ENCODE data around the gene CTNND2.
"Not testable (repeated sequence)": the region's sequence is repeated elsewhere in the genome, so short reads cannot be mapped to it uniquely, and the experiment has no call there.

The CTNND2 gene

DNA sequence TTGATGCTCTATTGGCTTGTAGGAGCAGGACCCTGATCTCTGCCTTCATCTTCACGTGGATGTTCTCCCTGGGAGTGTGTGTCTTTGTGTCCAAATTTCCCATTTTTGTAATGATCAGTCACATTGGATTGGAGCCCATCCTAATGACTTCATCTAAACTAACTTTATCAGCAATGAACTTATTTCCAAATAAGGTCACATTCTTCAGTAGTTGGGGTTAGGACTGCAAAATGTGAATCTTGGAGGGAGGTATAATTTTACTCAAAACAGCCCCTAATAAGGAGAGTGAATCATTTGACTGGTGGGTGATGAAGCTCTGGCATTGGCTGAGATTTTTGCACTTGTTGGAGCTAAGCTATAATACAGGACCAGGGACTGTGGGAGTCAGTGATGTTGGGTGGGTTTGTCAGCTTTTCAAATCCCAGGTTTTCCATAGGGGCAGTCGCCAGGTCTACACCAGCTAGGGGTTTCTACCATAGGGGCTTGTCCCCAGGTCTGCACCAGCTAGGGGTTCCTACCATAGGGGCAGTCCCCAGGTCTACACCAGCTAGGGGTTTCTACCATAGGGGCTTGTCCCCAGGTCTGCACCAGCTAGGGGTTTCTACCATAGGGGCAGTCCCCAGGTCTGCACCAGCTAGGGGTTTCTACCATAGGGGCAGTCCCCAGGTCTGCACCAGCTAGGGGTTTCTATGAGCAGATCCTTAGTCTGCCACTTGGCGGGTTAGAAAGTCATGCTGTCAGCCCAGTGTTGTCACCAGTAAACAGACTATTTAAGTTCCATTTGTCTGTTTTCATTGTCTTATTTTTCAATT, 760.6 kb downstream of the CTNND2 start:
- DNase-seq, result no peak

DNA sequence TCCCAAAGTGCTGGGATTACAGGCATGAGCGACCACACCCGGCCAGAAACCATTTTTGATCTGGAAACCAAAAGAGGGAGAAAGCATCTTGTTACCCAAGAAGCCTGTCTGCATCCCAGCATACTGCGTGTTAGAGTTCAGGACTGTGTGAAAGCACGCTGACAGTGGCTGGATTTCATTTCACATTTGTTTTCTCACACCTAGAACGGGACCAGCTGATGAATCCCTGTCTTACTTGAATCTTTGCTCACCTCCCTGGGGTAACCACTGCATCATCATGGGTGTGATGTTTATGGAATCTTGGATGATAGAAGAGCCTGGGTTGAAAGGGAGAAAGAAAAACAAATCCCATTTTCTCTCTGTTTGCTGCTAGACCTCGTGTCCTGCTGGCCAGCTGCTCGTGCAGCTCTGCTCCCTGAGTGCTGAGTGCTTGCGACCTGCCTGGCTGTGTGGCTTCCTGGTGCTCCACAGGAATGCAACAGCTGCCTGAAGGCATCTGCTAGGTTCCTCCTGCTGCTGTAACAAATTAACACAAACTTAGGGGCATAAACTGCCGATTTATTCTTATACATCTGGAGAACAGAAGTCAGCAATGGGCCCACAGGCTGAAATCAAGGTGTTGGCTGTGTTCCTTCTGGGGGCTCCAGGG, 764.9 kb downstream of the CTNND2 start:
- DNase-seq, result no peak

DNA sequence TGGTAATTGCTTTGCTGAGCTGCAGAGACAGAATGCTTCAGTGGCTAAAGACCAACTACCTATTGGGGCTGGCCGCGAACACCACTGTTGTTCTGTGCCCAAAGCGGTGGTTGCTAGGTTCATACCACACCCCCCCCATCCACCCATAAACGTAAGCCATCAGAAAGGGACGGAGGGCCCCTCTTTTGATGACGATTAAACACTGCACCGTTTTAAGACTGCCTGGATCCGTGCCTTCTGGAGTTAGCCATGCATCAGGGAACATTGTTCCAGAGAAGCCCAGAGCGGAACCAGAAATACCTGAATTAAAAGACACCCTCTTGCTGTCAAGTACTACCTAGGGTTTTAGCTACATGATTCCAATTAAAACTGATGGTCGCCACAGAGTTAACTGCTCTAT, 774.1 kb downstream of the CTNND2 start:
- DNase-seq, result no peak

DNA sequence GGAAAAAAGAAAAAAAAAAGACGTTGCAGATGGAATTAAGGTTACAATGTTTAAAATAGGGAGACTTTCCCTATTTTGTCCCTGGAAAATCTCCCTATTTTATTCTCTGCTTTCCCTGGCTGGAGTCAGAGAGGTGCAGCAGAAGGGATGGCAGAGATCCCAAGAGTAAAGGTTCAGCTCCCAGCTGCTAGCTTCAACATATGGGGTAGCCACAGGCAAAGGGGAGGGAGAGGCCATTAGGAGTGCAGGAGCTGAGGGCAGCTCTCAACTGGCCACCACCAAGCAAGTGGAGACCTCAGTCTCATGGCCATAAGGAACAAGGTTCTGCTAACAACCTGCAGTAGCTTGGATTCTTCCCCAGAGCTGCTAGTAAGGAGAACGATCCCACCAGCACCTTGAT, 776.2 kb downstream of the CTNND2 start:
- no peak for DNase-seq

DNA sequence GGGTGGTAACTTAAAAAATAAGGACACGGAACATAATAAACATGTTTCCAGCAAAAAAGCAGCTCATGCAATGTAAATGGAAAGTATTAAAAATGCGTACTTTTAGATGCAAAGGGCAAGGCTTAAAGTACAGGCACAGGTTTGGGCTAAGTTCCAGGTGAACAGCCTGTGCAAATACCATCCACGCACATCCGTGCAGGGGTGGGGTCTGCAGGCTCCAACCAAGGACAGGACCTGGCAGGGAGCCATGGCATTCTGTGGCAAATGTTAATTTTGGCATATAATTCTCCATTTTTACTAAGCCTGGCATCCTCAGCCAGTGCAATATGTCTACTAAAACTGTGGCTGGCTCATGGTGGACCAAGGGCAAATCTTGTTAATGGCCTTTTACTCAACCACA, 777.4 kb downstream of the CTNND2 start:
- DNase-seq, result no peak

DNA sequence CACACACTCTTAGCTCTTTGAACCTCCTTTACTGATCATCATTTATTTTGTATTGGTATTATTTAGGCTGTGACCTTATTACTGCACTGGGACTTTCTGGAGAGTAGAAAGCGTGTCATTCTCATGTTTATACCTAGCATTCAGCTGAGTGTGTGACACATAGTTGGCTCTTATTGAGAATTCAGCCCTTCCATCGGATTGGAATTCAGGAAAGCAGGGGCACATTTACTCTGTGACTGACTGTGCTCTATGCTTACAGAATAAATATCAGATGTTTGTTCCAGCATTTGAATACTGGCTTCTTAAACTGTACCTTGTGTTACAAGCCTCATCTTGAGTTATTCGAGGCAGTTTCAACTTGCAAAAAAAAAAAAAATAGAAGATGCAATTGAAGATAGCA, 782.4 kb downstream of the CTNND2 start:
- DNase-seq, result no peak

DNA sequence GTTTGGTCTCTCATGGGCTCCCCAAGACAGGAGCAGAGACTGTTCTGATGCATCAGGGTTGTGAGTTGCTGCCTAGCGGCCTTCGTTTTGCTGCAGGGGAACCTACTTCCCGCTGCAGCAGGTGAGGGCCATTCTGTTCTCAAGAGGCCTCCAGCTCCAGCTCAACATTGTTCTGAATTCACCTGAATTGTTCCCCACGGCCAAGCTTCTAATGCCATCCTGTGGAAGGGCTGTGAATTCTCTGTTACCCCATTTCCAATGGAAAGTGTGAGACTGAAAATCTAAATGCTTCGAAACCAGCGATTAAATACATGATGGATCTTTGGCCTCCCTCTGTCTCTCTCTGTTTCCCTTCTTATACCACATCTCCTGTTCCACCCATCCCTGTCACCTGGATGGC, 794.1 kb downstream of the CTNND2 start:
- DNase-seq, result no peak

DNA sequence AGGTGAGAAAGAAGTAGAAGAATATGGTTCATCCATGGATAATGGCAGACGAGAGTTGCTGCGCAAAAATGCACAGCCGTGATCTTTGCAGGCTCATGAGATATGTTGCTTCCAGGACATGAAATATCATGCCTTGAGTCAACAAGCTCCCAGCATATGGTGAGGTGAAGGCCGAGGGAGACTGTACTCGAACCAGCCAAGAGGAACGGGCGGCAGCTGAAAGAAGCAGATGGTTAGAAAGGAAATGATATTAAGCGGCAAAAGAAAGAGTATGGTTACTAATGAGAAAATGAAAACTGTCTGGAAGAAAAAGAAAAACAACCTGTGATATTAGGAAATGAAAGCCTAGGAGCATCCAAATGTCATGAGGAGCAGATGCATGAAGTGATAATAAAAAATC, 798.5 kb downstream of the CTNND2 start:
- no peak for DNase-seq

DNA sequence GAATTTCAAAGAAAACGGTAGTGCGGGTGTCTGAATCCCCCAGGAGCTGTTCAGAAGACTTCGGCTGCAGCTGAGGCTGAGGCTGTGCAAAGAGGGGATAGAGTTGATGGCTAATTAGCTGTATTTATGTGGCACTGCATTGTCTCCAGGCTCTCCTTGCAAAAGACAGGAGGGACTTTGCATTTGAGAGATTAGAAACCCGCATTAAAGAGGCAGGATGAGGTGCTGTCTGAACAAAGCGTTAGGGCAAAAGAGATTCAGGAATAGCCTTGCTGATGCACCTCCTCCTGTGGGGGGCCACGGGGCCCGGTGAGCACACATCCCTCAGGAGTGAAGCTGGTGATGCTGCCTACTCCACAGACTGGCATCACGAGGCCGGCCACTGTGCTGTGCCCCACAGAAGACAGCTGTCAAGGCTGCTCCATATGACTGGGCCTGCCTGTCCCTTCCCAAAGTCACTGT, 799.6 kb downstream of the CTNND2 start:
- no peak for DNase-seq

DNA sequence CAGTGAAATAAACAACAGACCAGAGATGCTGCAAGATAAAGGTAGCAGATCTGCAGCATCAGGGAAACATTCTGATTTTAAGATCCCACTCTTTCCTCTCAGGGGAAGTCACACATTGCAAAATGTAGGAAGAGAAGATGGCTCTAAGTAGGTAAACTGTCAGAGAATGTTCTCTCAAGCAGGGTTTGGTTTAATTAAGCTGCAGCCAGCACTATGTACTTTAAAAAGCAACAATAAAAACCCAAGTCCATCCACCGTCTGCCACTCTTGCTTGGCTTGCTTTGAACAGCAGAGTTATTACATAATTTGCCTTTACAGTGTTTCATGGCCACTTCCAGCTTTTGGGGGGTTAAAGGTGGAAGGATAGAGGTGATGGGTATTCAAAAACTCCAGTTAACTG, 800.0 kb downstream of the CTNND2 start:
- DNase-seq, result no peak

DNA sequence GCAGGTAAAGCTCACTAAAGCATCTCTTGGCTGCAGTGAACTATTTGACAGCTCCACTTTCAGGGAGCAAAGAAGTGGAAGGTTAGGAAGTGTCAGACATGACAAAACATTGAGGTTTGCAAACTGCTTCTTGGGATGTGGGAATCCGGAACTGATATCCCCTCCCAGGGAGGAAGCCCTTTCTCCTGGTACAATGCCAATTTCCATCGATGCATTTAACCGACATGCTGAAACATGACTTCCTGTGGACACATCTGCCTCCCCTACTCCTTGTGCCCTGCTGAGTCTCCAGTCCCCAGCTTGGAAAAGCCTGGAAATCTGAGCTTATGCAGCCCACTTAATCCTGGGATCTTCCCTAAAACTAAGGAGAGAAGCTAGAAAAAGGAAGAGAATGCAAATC, 820.1 kb downstream of the CTNND2 start:
- DNase-seq, result no peak

DNA sequence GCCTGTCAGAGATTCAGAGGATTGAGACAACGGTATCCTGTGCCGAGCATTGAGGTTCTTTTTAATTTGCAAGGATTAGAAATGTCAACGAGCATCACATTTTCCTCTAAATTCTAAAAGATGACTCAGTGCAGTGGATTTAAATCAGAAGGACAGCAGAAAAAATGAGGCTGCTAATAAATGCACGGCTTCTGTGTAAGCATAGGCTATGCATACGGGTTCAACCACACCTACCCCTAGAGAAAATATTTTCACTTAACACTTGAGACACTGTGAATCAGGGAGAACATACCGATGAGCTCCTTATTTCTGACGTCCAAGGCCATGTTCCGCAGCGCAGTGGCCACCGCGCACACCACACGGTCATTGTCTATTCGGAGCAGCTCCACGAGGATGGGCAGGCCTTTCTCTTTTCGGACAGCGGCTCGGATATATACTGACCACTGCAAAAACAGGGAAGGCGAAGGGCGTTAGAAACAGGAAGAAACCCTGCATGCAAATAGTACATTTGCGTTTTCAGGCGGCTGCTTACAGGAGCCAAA, 821.8 kb downstream of the CTNND2 start:
- no peak for DNase-seq

DNA sequence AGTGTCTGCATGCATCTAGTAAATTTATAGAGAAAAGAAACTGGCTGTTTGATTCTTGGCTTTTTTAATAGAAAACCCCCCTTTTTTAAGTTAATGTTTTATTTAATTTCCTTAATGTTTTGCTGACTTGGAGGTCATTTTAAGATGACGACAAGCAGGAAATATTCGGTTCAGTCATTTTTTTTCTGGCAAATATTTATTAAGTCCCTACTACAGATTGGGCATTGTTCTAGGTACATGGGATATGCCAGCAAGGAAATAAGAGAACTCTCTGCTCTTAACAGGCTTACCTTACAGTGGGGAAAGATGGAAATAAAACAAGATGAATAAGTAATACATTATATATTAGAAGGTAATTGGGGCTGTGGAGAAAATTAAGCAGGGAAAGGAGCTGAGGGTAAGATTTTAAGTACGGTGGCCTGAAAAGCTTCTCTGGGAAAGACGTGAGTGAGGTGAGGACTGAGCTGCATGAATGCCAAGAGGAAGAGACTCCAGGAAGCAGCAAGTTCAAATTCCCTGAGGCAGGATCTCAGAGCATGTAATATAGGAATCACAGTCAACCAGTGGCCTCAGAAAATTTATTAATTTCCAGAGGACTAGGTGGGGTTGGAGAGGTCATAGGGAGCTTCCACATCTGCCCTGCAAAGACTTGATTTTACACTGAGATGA, 827.2 kb downstream of the CTNND2 start:
- DNase-seq, result no peak

DNA sequence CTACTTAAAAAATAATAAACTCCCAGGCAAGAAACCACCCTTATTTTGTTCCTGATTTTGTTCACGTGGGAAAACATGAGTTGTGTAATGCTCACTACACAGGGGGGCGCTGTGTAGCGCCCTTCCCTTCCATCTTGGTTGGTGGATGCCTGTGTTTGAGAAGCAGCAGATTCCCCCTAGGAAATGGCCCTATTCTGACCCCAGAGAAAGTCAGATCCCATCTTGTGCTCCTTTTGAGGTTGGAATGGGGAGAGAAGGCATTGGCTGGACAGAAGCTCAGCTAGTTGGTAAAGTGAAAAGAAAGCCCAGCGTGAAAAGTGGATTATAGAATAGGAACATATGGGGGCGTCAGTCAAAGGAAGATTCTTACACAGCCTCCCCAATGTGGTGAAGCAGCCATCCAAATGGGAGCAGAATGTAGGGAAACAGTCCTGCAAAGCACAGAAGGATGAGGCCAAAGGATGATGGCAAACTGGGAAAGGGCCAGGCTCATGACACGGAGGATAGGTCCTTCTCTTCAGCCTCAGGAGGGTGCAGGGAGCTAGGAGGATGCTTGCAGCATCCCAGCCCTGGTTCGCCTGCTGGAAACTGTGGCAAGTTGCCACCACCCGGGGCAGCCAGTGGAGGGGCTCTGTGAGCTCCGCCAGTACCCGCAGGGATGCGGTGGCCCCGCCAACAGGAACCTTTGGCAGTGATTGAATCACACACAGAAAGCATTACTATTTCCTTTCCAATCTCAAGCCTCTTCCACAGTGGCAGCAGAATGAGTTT, 829.0 kb downstream of the CTNND2 start:
- no peak for DNase-seq

DNA sequence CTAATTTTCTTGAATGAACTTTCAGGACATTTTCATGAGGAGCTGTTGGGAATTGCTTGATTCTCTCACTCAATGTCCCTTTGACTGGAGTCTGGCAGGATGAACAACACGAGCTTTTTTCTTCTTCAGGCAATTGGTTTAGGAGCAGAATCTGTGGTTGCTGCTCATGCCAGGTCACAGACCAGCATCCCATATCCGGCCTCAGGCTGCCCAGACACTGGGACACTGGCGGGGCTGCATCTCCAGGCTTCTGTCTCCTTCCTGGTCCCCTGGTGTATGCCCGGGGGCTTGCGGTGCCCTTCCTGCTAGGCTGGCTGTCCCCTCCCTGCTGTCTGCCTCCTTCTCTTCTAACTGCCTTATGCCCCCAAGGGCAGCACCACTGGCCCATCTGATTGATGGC, 831.7 kb downstream of the CTNND2 start:
- no peak for DNase-seq

DNA sequence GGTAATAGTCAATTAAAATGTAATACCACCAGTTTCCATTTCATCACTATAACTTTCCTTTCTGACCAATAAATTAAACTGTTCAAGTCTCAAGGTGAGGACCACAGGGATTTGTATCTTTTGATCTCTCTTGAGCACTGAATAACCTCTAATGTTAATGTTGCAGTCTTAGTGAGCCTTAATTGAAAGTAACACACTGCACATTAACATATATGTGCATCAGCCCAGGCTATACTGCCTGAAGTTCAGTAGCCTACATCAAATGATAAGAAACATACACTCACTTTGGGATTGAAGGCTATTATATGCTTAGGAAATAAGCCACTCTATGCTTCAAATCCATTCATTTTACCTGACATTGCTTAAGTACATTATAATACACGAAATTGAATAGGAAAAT, 832.2 kb downstream of the CTNND2 start:
- DNase-seq, result no peak

DNA sequence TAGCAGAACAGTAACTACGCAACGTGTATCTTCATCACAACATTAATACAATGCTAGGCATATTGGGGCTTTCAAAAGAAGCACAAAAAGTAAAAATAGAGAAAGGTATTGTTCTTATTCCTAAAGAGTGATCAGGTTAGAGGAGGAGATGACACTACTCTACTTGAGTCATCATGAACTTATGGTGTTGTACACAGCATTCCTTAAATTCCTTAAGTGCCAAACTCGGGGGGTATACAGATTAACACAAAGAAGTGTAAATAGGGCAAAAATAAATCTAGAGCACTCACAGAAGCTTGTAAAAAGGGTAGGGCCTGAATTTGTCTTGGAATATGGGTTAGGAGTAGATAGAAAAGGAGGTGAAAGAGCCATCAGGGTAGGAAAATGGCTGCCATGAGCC, 835.2 kb downstream of the CTNND2 start:
- DNase-seq, result no peak

DNA sequence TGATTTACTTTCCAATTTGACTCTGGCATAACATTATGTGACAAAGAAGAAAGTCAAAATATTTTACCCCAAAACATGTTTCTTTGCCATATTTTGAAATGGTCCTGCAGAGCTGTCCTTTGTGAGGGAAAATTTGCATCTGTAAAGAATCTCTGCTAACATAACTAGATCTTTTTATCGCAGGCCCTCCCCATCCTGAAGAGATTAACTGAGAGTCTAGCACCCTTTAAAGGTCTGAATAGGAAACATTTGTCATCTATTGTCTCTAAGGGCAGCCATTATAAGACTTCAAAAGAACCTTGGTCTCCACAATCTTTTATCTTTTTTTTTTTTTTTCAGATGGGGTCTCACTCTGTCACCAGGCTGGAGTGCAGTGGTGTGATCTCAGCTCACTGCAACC, 838.5 kb downstream of the CTNND2 start:
- DNase-seq, result not testable (repeated sequence)

DNA sequence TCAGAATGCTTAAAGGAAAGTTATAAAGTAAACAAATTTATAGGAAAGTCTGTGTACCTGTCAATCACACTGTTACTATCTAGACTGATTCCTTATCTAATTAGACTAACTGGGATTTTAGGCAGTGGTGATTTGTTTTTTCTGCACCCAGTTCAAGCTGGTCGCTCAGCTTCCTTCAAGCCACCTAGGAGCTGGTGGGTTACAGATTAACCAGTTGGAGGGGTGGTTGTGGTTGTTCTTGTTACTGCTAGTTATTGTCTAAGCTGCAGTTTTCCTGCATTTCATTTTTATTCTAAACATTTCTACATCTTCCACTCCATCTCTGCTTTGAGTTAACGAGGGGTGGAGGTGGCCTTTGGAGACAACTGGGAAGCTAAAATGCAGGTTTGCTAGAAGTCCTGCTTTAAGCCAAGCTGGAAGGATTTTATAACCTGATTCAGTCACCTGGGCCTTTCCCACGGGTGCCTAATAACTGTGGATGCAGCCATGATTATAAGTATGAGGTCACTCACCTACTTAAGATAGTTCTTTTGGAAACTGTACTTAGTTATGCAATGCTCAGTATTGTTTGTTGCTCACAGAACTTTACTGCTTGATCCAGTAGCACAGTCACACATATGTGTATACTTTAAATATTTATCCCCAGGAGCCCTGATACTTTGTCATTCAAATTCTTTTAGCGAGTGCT, 839.3 kb downstream of the CTNND2 start:
- no peak for DNase-seq

DNA sequence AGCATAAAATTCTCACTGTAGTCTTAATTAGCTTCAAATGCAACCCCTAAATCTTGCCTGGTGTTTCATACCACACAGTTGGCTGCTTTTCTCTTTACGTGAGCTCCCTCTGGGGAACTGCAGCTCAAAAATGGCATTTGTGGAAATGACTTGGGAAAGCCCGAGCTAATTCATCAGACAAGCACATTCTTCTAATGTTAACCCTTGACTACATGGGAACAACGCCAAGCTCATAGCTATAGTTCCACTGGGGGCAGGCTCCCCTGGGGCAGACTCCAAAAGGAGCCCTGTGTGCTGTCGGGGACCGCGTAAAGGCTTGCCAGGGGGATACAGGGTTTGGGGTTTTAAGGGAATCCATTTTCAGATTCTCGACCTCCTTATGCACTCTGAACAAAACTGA, 841.8 kb downstream of the CTNND2 start:
- DNase-seq, result no peak

DNA sequence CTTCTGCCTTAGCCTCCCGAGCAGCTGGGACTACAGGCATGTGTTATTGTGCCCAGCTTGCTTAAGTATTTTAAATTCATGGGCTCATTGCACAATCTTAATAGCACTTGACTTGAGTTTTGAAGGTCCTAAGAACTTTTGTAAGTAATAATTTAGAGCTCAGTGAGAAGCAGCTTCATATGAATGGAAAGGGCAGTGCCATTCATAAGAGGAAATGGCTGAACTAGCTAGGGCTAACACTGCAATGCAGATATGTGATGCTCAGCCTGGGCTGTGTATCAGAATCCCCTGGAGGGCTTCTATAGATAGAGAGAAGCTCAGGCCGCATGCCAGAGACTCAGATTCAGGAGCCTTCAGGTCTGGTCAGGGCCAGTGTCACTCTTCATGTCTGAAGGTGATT, 847.7 kb downstream of the CTNND2 start:
- no peak for DNase-seq

DNA sequence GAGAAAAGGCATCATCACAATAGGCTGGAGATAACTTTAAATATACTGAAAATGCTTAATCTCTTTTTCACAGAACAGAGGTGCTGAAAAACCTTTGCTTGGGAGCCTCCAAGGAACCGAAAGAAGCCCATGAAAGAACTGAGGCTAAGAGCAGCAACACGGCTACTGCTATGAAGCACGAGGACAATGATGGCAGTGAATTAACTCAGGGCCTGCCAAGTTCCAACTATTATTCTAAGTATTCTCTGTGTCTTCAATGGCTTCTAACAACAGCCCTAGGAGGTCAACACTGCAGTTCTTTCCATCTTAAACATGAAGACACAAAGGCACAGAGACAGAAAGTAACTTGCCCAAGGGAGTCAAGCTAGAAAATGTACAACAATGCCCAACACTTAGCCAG, 850.2 kb downstream of the CTNND2 start:
- no peak for DNase-seq

Data from NCI-H1092 (cell line).